HG03175 (cell line): ENCODE results near the gene CCNF.
"Not testable (repeated sequence)": the region's sequence is repeated elsewhere in the genome, so short reads cannot be mapped to it uniquely, and the experiment has no call there.

ENCODE experiments used
- ATAC-seq: cut with Tn5 transposase; IDR thresholded peaks from one replicate; pipeline ENCODE4 v1.9.1; 2021; ENCODE audit warnings: mild to moderate bottlenecking, moderate library complexity; ENCODE audit not compliant: unreplicated experiment

Gene CCNF

GRCh38 chr16:2471016-2471652 lies 41.9 kb downstream of the CCNF start, which contains the start of gene NTN3:
TSS of gene NTN3 (plus strand) at chr16:2471297. CDS start at chr16:2471702, 405 bp downstream.
- no peak for ATAC-seq

- no peak for ATAC-seq
These were observed 42.6 kb downstream of the CCNF start for GRCh38 chr16:2471653-2472487.

GRCh38 chr16:2472488-2472864 lies 43.2 kb downstream of the CCNF start:
- ATAC-seq: no peak

- no peak for ATAC-seq
These were observed 43.7 kb downstream of the CCNF start for GRCh38 chr16:2472885-2473445.

GRCh38 chr16:2473446-2473926 lies 44.2 kb downstream of the CCNF start:
- ATAC-seq: no peak

GRCh38 chr16:2473999-2474876 lies 45.0 kb downstream of the CCNF start:
- peak; percentile 29 for ATAC-seq

GRCh38 chr16:2474877-2475412 lies 45.7 kb downstream of the CCNF start, which contains the start of gene TBC1D24:
TSS of gene TBC1D24 (plus strand) at chr16:2475127. CDS start at chr16:2496149, 21,022 bp downstream.
- peak; percentile 69 for ATAC-seq

- peak; percentile 17 for ATAC-seq
These were observed 46.4 kb downstream of the CCNF start for GRCh38 chr16:2475413-2476344.

GRCh38 chr16:2476345-2476720 lies 47.1 kb downstream of the CCNF start:
- no peak for ATAC-seq

- ATAC-seq: no peak
These were observed 47.5 kb downstream of the CCNF start for GRCh38 chr16:2476741-2477140.

- ATAC-seq: no peak
These were observed 48.1 kb downstream of the CCNF start for GRCh38 chr16:2477327-2477726.

GRCh38 chr16:2478279-2478678 lies 49.0 kb downstream of the CCNF start:
- no peak for ATAC-seq

GRCh38 chr16:2479996-2480395 lies 50.7 kb downstream of the CCNF start:
- ATAC-seq: not testable (repeated sequence)

- ATAC-seq: no peak
These were observed 51.7 kb downstream of the CCNF start for GRCh38 chr16:2480948-2481347.

- no peak for ATAC-seq
These were observed 52.4 kb downstream of the CCNF start for GRCh38 chr16:2481676-2482075.

- no peak for ATAC-seq
These were observed 53.0 kb downstream of the CCNF start for GRCh38 chr16:2482249-2482648.

GRCh38 chr16:2482708-2483534 lies 53.7 kb downstream of the CCNF start:
- no peak for ATAC-seq
